Measurements from ENCODE around the gene MX2.
"Not testable (repeated sequence)": the region's sequence is repeated elsewhere in the genome, so short reads cannot be mapped to it uniquely, and the experiment has no call there.

Gene MX2

GRCh38 chr21:41419921-41420862 lies 58.4 kb downstream of the MX2 start:
- Histone ChIP-seq H3K79me2 (ENCODE audit: low read length) (no peaks in the 10 kb centered on the region), H3K36me3 (replicated peaks; ENCODE audit: low read depth, low read length) (no peaks in the 10 kb centered on the region), H3K9me3 (ENCODE audit: insufficient read depth, low read length) (no peaks in the 10 kb centered on the region), H3K27me3 (ENCODE audit: low read depth, low read length) (no peaks in the 10 kb centered on the region), H3K4me2 (ENCODE audit: low read length) (peak overlapping the region; percentile 88), H2AFZ (ENCODE audit: low read depth, low read length) (peak overlapping the region; percentile 79), H3K4me3 (ENCODE audit: low read length) (peak overlapping the region; percentile 86), H3K27ac (ENCODE audit: low read length) (peak overlapping the region; percentile 20; the same call in 1 of the 2 replicates), H3K9ac (ENCODE audit: low read length) (peak overlapping the region; percentile 68), H4K20me1 (ENCODE audit: insufficient read depth, low read length) (no peaks in the 10 kb centered on the region), H3K4me1 (ENCODE audit: low read length) (peaks cover 14% of the 10 kb centered on the region)
- TF ChIP-seq CTCF (IDR thresholded peaks at IDR 0.05; ENCODE audit: low read depth, low read length) (no peak), EZH2phosphoT487 (IDR thresholded peaks at IDR 0.05; ENCODE audit: low read depth) (no peak)

GRCh38 chr21:41420998-41421397 lies 59.2 kb downstream of the MX2 start:
- H3K9ac ChIP-seq (ENCODE audit: low read length) = not testable (repeated sequence)
- H3K4me3 ChIP-seq (ENCODE audit: low read length) = peak overlapping the region; percentile 86

GRCh38 chr21:41422546-41423304 lies 60.9 kb downstream of the MX2 start:
- Histone ChIP-seq H3K36me3 (replicated peaks; ENCODE audit: low read depth, low read length) (no peaks in the 10 kb centered on the region), H3K4me3 (ENCODE audit: low read length) (no peak overlapping the region), H3K27ac (ENCODE audit: low read length) (no peak overlapping the region), H3K27me3 (ENCODE audit: low read depth, low read length) (no peaks in the 10 kb centered on the region), H3K9ac (ENCODE audit: low read length) (no peak overlapping the region), H3K4me1 (ENCODE audit: low read length) (peaks cover 18% of the 10 kb centered on the region), H3K79me2 (ENCODE audit: low read length) (no peaks in the 10 kb centered on the region), H4K20me1 (ENCODE audit: insufficient read depth, low read length) (no peaks in the 10 kb centered on the region), H2AFZ (ENCODE audit: low read depth, low read length) (no peak overlapping the region), H3K4me2 (ENCODE audit: low read length) (no peak overlapping the region), H3K9me3 (ENCODE audit: insufficient read depth, low read length) (no peaks in the 10 kb centered on the region)
- no peak for TF ChIP-seq CTCF (IDR thresholded peaks at IDR 0.05; ENCODE audit: low read depth, low read length)
- TF ChIP-seq EZH2phosphoT487 (IDR thresholded peaks at IDR 0.05; ENCODE audit: low read depth) = no peak

More at GRCh38 chr21:41420998-41421397, 59.2 kb downstream of the MX2 start:
- not testable (repeated sequence) for H3K27ac ChIP-seq (ENCODE audit: low read length); H3K4me2 ChIP-seq (ENCODE audit: low read length); H3K9me3 ChIP-seq (ENCODE audit: insufficient read depth, low read length); H3K36me3 ChIP-seq (replicated peaks; ENCODE audit: low read depth, low read length); H2AFZ ChIP-seq (ENCODE audit: low read depth, low read length); H4K20me1 ChIP-seq (ENCODE audit: insufficient read depth, low read length); H3K27me3 ChIP-seq (ENCODE audit: low read depth, low read length); H3K79me2 ChIP-seq (ENCODE audit: low read length)
- peaks cover 18% of the 10 kb centered on the region for H3K4me1 ChIP-seq (ENCODE audit: low read length)

GRCh38 chr21:41423305-41423636 lies 61.4 kb downstream of the MX2 start:
- H3K9me3 ChIP-seq (ENCODE audit: insufficient read depth, low read length); H3K9ac ChIP-seq (ENCODE audit: low read length); H3K4me3 ChIP-seq (ENCODE audit: low read length); H3K4me2 ChIP-seq (ENCODE audit: low read length); H3K27me3 ChIP-seq (ENCODE audit: low read depth, low read length); H4K20me1 ChIP-seq (ENCODE audit: insufficient read depth, low read length); H3K36me3 ChIP-seq (replicated peaks; ENCODE audit: low read depth, low read length); H3K79me2 ChIP-seq (ENCODE audit: low read length); H2AFZ ChIP-seq (ENCODE audit: low read depth, low read length); H3K27ac ChIP-seq (ENCODE audit: low read length): not testable (repeated sequence)
- H3K4me1 ChIP-seq (ENCODE audit: low read length) = peaks cover 18% of the 10 kb centered on the region

GRCh38 chr21:41425588-41425953 lies 63.7 kb downstream of the MX2 start:
- Histone ChIP-seq H3K4me1 (ENCODE audit: low read length) (peaks cover 12% of the 10 kb centered on the region; the same call in 1 of the 2 replicates), H3K36me3 (replicated peaks; ENCODE audit: low read depth, low read length) (no peaks in the 10 kb centered on the region), H3K27ac (ENCODE audit: low read length) (no peak overlapping the region), H3K4me3 (ENCODE audit: low read length) (peak overlapping the region; percentile 67), H3K4me2 (ENCODE audit: low read length) (peak overlapping the region; percentile 66), H4K20me1 (ENCODE audit: insufficient read depth, low read length) (no peaks in the 10 kb centered on the region), H3K9ac (ENCODE audit: low read length) (peak overlapping the region; percentile 51; the same call in 1 of the 2 replicates), H3K9me3 (ENCODE audit: insufficient read depth, low read length) (no peaks in the 10 kb centered on the region), H3K79me2 (ENCODE audit: low read length) (no peaks in the 10 kb centered on the region), H2AFZ (ENCODE audit: low read depth, low read length) (peak overlapping the region; percentile 72), H3K27me3 (ENCODE audit: low read depth, low read length) (no peaks in the 10 kb centered on the region)
- no peak for TF ChIP-seq EZH2phosphoT487 (IDR thresholded peaks at IDR 0.05; ENCODE audit: low read depth)
- no peak for TF ChIP-seq CTCF (IDR thresholded peaks at IDR 0.05; ENCODE audit: low read depth, low read length)
